Measurements from ENCODE around the gene GLIS1. TPM values are rescaled to one million over a fixed set of nuclear protein-coding genes. Genes with fewer than 3 reads are reported as not detected.

The GLIS1 gene
- total RNA-seq, 4 donors from 2014 or later = not detected

- no peak overlapping the region for H3K27ac ChIP-seq
- DNase-seq (no peak), ATAC-seq (no peak)
- no peaks in the 10 kb centered on the region for H3K27me3 ChIP-seq
- intact Hi-C loops (cut with DNase I; ENCODE audit: low total_unique reads) (no loop called here), in situ Hi-C loops (cut with MboI; ENCODE audit: low sequenced_read_pairs in 4 of 4) (loop anchor here in 1 of 4 donors (10.0 kb wide), 1 partner anchor 115 kb away; no protein-coding TSS in a partner anchor)
- H3K36me3 ChIP-seq = no peaks in the 10 kb centered on the region
- no peaks in the 10 kb centered on the region for H3K9me3 ChIP-seq
- TF ChIP-seq CTCF (IDR thresholded peaks at IDR 0.05 in 4 of 5, conservative IDR thresholded peaks at IDR 0.05 in 1 of 5) (no peak), POLR2A (IDR thresholded peaks at IDR 0.05) (no peak)
- no peak overlapping the region for H3K4me3 ChIP-seq
- no peaks in the 10 kb centered on the region for H3K4me1 ChIP-seq
Measured at GRCh38 chr1:53599481-53599880, 139.5 kb downstream of the GLIS1 start.

- DNase-seq = no peak
- in situ Hi-C loops (cut with MboI; ENCODE audit: low sequenced_read_pairs in 4 of 4) = loop anchor here in 1 of 4 donors (10.0 kb wide), 1 partner anchor 114 kb away; no protein-coding TSS in a partner anchor
Measured at GRCh38 chr1:53598966-53599365, 140.0 kb downstream of the GLIS1 start.

GRCh38 chr1:53595906-53596305 is 143.1 kb downstream of the GLIS1 start:
- Histone ChIP-seq H3K4me1 (no peaks in the 10 kb centered on the region), H3K4me3 (no peak overlapping the region), H3K27ac (no peak overlapping the region), H3K36me3 (no peaks in the 10 kb centered on the region), H3K9me3 (no peaks in the 10 kb centered on the region), H3K27me3 (no peaks in the 10 kb centered on the region)
- intact Hi-C loops (cut with DNase I; ENCODE audit: low total_unique reads) = no loop called here
- TF ChIP-seq POLR2A (IDR thresholded peaks at IDR 0.05) (no peak), CTCF (IDR thresholded peaks at IDR 0.05 in 4 of 5, conservative IDR thresholded peaks at IDR 0.05 in 1 of 5) (no peak)
- ATAC-seq (no peak), DNase-seq (no peak)
- in situ Hi-C loops (cut with MboI; ENCODE audit: low sequenced_read_pairs in 4 of 4) = loop anchor here in 1 of 4 donors (10.0 kb wide), 1 partner anchor 111 kb away; no protein-coding TSS in a partner anchor

More at GRCh38 chr1:53598966-53599365, 140.0 kb downstream of the GLIS1 start:
- H3K36me3 ChIP-seq = no peaks in the 10 kb centered on the region
- H3K27me3 ChIP-seq = no peaks in the 10 kb centered on the region
- TF ChIP-seq CTCF (IDR thresholded peaks at IDR 0.05 in 4 of 5, conservative IDR thresholded peaks at IDR 0.05 in 1 of 5) (no peak), POLR2A (IDR thresholded peaks at IDR 0.05) (no peak)
- no peak for ATAC-seq
- H3K27ac ChIP-seq = no peak overlapping the region
- no peaks in the 10 kb centered on the region for H3K9me3 ChIP-seq
- H3K4me3 ChIP-seq = no peak overlapping the region
- intact Hi-C loops (cut with DNase I; ENCODE audit: low total_unique reads) = no loop called here
- no peaks in the 10 kb centered on the region for H3K4me1 ChIP-seq

GRCh38 chr1:53594391-53595180 is 144.4 kb downstream of the GLIS1 start:
- no peaks in the 10 kb centered on the region for H3K9me3 ChIP-seq
- TF ChIP-seq CTCF (IDR thresholded peaks at IDR 0.05 in 4 of 5, conservative IDR thresholded peaks at IDR 0.05 in 1 of 5) (no peak), POLR2A (IDR thresholded peaks at IDR 0.05) (no peak)
- no peak overlapping the region for H3K4me3 ChIP-seq
- intact Hi-C loops (cut with DNase I; ENCODE audit: low total_unique reads) = no loop called here
- H3K36me3 ChIP-seq = no peaks in the 10 kb centered on the region
- no peaks in the 10 kb centered on the region for H3K4me1 ChIP-seq
- ATAC-seq (no peak), DNase-seq (no peak)
- H3K27me3 ChIP-seq = no peaks in the 10 kb centered on the region
- no peak overlapping the region for H3K27ac ChIP-seq
- in situ Hi-C loops (cut with MboI; ENCODE audit: low sequenced_read_pairs in 4 of 4) = loop anchor here in 1 of 4 donors (10.0 kb wide), 1 partner anchor 110 kb away; no protein-coding TSS in a partner anchor
